ENCODE measurements around the gene PGM5. TPM values are rescaled to one million over a fixed set of nuclear protein-coding genes. Genes with fewer than 3 reads are reported as not detected.

Gene PGM5
- total and polyA plus RNA-seq, 2 experiments from 2014 or later: 16.8 to 121 TPM

GRCh38 chr9:68552700-68553476 is 196.5 kb downstream of the PGM5 start:
- no peak for TF ChIP-seq CTCF (IDR thresholded peaks at IDR 0.05; ENCODE audit: low read depth, low read length)
- no peaks in the 10 kb centered on the region for H3K4me1 ChIP-seq (ENCODE audit: low read depth)
- H3K9me3 ChIP-seq (ENCODE audit: low read depth): no peaks in the 10 kb centered on the region
- no peaks in the 10 kb centered on the region for H3K36me3 ChIP-seq
- no peak overlapping the region for H3K27ac ChIP-seq
- H3K27me3 ChIP-seq: no peaks in the 10 kb centered on the region
- no peak overlapping the region for H3K4me3 ChIP-seq
- peak in 1 of 2 donors; percentile 62 for DNase-seq (ENCODE audit: low read depth in 1 of 2, low spot score in 1 of 2)

GRCh38 chr9:68555437-68556150 is 199.2 kb downstream of the PGM5 start:
- Histone ChIP-seq H3K27me3 (no peaks in the 10 kb centered on the region), H3K36me3 (no peaks in the 10 kb centered on the region), H3K9me3 (ENCODE audit: low read depth) (no peaks in the 10 kb centered on the region), H3K27ac (no peak overlapping the region), H3K4me3 (no peak overlapping the region), H3K4me1 (ENCODE audit: low read depth) (no peaks in the 10 kb centered on the region)
- TF ChIP-seq CTCF (IDR thresholded peaks at IDR 0.05; ENCODE audit: low read depth, low read length): no peak
- DNase-seq (ENCODE audit: low read depth in 1 of 2, low spot score in 1 of 2): no peak

- no peak for DNase-seq (ENCODE audit: low read depth in 1 of 2, low spot score in 1 of 2)
- H3K36me3 ChIP-seq: no peaks in the 10 kb centered on the region
- H3K4me3 ChIP-seq: no peak overlapping the region
- no peaks in the 10 kb centered on the region for H3K9me3 ChIP-seq (ENCODE audit: low read depth)
- TF ChIP-seq CTCF (IDR thresholded peaks at IDR 0.05; ENCODE audit: low read depth, low read length): no peak
- no peak overlapping the region for H3K27ac ChIP-seq
- peaks cover 3% of the 10 kb centered on the region for H3K27me3 ChIP-seq
- H3K4me1 ChIP-seq (ENCODE audit: low read depth): no peaks in the 10 kb centered on the region
Measured at GRCh38 chr9:68558545-68558944, 202.1 kb downstream of the PGM5 start.

GRCh38 chr9:68560071-68560844 is 203.8 kb downstream of the PGM5 start:
- peak; percentile 64 for TF ChIP-seq CTCF (IDR thresholded peaks at IDR 0.05; ENCODE audit: low read depth, low read length)
- no peaks in the 10 kb centered on the region for H3K36me3 ChIP-seq
- DNase-seq (ENCODE audit: low read depth in 1 of 2, low spot score in 1 of 2): peak; percentile 35 to 97
- no peak overlapping the region for H3K27ac ChIP-seq
- H3K27me3 ChIP-seq: peaks cover 12% of the 10 kb centered on the region
- no peaks in the 10 kb centered on the region for H3K4me1 ChIP-seq (ENCODE audit: low read depth)
- H3K4me3 ChIP-seq: no peak overlapping the region
- H3K9me3 ChIP-seq (ENCODE audit: low read depth): no peaks in the 10 kb centered on the region

- no peak for DNase-seq (ENCODE audit: low read depth in 1 of 2, low spot score in 1 of 2)
- no peaks in the 10 kb centered on the region for H3K36me3 ChIP-seq
- no peak for TF ChIP-seq CTCF (IDR thresholded peaks at IDR 0.05; ENCODE audit: low read depth, low read length)
Measured at GRCh38 chr9:68562461-68562860, 206.1 kb downstream of the PGM5 start.

More at GRCh38 chr9:68562461-68562860, 206.1 kb downstream of the PGM5 start:
- no peak overlapping the region for H3K27ac ChIP-seq
- H3K9me3 ChIP-seq (ENCODE audit: low read depth): no peaks in the 10 kb centered on the region
- peaks cover 12% of the 10 kb centered on the region for H3K27me3 ChIP-seq
- no peak overlapping the region for H3K4me3 ChIP-seq
- no peaks in the 10 kb centered on the region for H3K4me1 ChIP-seq (ENCODE audit: low read depth)
